Activated naive CD8-positive, alpha-beta T cell treated with anti-CD3 and anti-CD28 coated beads, Interleukin-2, amount 10 ng/mL, durations not matched to agents 7 days and 5 days (primary cell): ENCODE data around the gene KRTAP5-9. TPM values are rescaled to one million over a fixed set of nuclear protein-coding genes. Genes with fewer than 3 reads are reported as not detected.

Experiments
- total RNA-seq, 2 experiments: library from RNA; stranded (reverse); gene quantifications; one replicate each; pipeline ENCODE4 v1.2.3, GENCODE V29; 2021

Gene KRTAP5-9
- total RNA-seq, 2 experiments from 2014 or later, result not detected

Other genes with a start within 250 kb of the KRTAP5-9 start
- gene DHCR7, start 100.0 kb upstream of the KRTAP5-9 start, total RNA-seq, result 10 to 100 TPM; 47.0 to 48.8 TPM
- 100 to 1,000 TPM; 172 to 186 TPM for gene NADSYN1, start 95.2 kb upstream of the KRTAP5-9 start, total RNA-seq
- not detected for gene KRTAP5-7, start 21.2 kb upstream of the KRTAP5-9 start, total RNA-seq
- not detected for gene KRTAP5-8, start 10.4 kb upstream of the KRTAP5-9 start, total RNA-seq
- not detected for gene KRTAP5-10, start 17.1 kb downstream of the KRTAP5-9 start, total RNA-seq
- not detected for gene KRTAP5-11, start 34.5 kb downstream of the KRTAP5-9 start, total RNA-seq